ENCODE results near the gene PDE6D.

- TF ChIP-seq CTCF (IDR thresholded peaks at IDR 0.05): no peak
- no peak for TF ChIP-seq POLR2A (IDR thresholded peaks at IDR 0.05)
Measured at GRCh38 chr2:231693956-231694355, 87.1 kb downstream of the PDE6D start.
